Measurements from ENCODE around the gene ATXN1. TPM values are rescaled to one million over a fixed set of nuclear protein-coding genes. Genes with fewer than 3 reads are reported as not detected.

Gene ATXN1
- total and polyA plus RNA-seq, 2 experiments from 2014 or later = 4.8 to 9.1 TPM

GRCh38 chr6:16311763-16312162, 449.5 kb downstream of the ATXN1 start:
- ATAC-seq = no peak
- H3K27ac ChIP-seq (ENCODE audit: low read depth) = no peak overlapping the region
- H3K27ac Mint-ChIP-seq = no peak overlapping the region

GRCh38 chr6:16306334-16306733, 454.9 kb downstream of the ATXN1 start:
- Histone ChIP-seq H3F3A (replicated peaks; ENCODE audit: low read depth) (no peaks in the 10 kb centered on the region), H3K27me3 (ENCODE audit: insufficient read depth) (no peaks in the 10 kb centered on the region), H3K27ac (ENCODE audit: low read depth) (no peak overlapping the region; the same call in 1 of the 2 replicates), H3K9me2 (ENCODE audit: insufficient read depth) (no peaks in the 10 kb centered on the region), H4K20me1 (replicated peaks; ENCODE audit: insufficient read depth) (no peaks in the 10 kb centered on the region), H2AFZ (peak overlapping the region; percentile 84; the same call in 1 of the 2 replicates), H3K36me3 (ENCODE audit: insufficient read depth) (no peaks in the 10 kb centered on the region), H3K4me2 (0 out of 2 replicates have a peak overlapping the region, but pooled peaks have one; percentile 19), H3K79me2 (replicated peaks; ENCODE audit: insufficient read depth) (no peaks in the 10 kb centered on the region), H3K4me3 (no peak overlapping the region), H3K4me1 (ENCODE audit: insufficient read depth) (peaks cover 33% of the 10 kb centered on the region)
- peak; percentile 28 for DNase-seq (ENCODE audit: low spot score)
- Mint-ChIP-seq H3K9me3 (no peaks in the 10 kb centered on the region), H3K27me3 (ENCODE audit: insufficient read depth, low read depth, poor library complexity) (peaks cover 23% of the 10 kb centered on the region), H3K27ac (no peak overlapping the region), H3K36me3 (ENCODE audit: low read depth) (no peaks in the 10 kb centered on the region), H3K4me3 (peak overlapping the region; percentile 55; the same call in 2 of the 3 replicates), H3K4me1 (peaks cover 49% of the 10 kb centered on the region)
- no peak for TF ChIP-seq NANOG (IDR thresholded peaks at IDR 0.05; ENCODE audit: borderline replicate concordance)
- TF ChIP-seq ETS1 (IDR thresholded peaks at IDR 0.05) = no peak
- TF ChIP-seq CREB1 (CRISPR knock-in tag; IDR thresholded peaks at IDR 0.05; ENCODE audit: low read depth) = no peak
- ATAC-seq = peak; percentile 38

More at GRCh38 chr6:16311763-16312162, 449.5 kb downstream of the ATXN1 start:
- Histone ChIP-seq H3K4me2 (no peak overlapping the region), H4K20me1 (replicated peaks; ENCODE audit: insufficient read depth) (no peaks in the 10 kb centered on the region), H3K4me3 (no peak overlapping the region), H2AFZ (no peak overlapping the region), H3K27me3 (ENCODE audit: insufficient read depth) (no peaks in the 10 kb centered on the region), H3K79me2 (replicated peaks; ENCODE audit: insufficient read depth) (no peaks in the 10 kb centered on the region), H3K36me3 (ENCODE audit: insufficient read depth) (no peaks in the 10 kb centered on the region), H3K9me2 (ENCODE audit: insufficient read depth) (no peaks in the 10 kb centered on the region), H3F3A (replicated peaks; ENCODE audit: low read depth) (no peaks in the 10 kb centered on the region), H3K4me1 (ENCODE audit: insufficient read depth) (0 out of 2 replicates have a peak, but pooled peaks cover 1% of the 10 kb centered on the region)
- Mint-ChIP-seq H3K9me3 (no peaks in the 10 kb centered on the region), H3K36me3 (ENCODE audit: low read depth) (no peaks in the 10 kb centered on the region), H3K4me3 (no peak overlapping the region), H3K27me3 (ENCODE audit: insufficient read depth, low read depth, poor library complexity) (peaks cover 3% of the 10 kb centered on the region), H3K4me1 (peaks cover 3% of the 10 kb centered on the region; the same call in 2 of the 3 replicates)
- no peak for TF ChIP-seq ETS1 (IDR thresholded peaks at IDR 0.05)
- TF ChIP-seq JUNB (IDR thresholded peaks at IDR 0.05; ENCODE audit: unreplicated experiment) = no peak
- no peak for DNase-seq (ENCODE audit: low spot score)

DNA sequence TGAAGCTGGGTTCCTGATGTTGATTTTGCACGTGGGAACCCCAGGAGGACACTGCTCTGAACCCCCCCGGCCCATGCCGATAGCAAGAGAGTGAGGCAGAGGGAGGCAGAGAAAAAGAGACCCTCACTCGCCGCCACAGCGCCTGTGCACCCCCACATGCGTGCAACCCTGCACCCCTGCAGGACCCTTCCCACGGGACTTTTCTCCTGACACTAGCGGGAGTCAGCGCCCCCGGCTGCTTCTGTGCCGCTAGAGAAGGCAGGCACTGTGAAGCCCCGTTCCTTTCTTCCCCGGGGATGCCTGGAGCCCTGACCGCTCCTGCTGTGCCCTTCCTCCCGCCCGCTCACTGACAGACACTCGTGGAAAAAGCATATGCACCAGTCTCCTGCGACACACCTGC, 455.5 kb downstream of the ATXN1 start:
- no peaks in the 10 kb centered on the region for H3K9me3 Mint-ChIP-seq
- H3K4me1 ChIP-seq (ENCODE audit: insufficient read depth) = peaks cover 33% of the 10 kb centered on the region
- H3K4me3 ChIP-seq = no peak overlapping the region
- H3K27ac Mint-ChIP-seq = no peak overlapping the region
- H3F3A ChIP-seq (replicated peaks; ENCODE audit: low read depth) = no peaks in the 10 kb centered on the region
- DNase-seq (ENCODE audit: low spot score) (no peak), ATAC-seq (peak; percentile 55)
- no peaks in the 10 kb centered on the region for H3K36me3 ChIP-seq (ENCODE audit: insufficient read depth)
- 0 out of 2 replicates have a peak overlapping the region, but pooled peaks have one; percentile 19 for H3K4me2 ChIP-seq
- peaks cover 49% of the 10 kb centered on the region for H3K4me1 Mint-ChIP-seq
- no peak overlapping the region; the same call in 1 of the 2 replicates for H3K27ac ChIP-seq (ENCODE audit: low read depth)
- H2AFZ ChIP-seq = peak overlapping the region; percentile 84; the same call in 1 of the 2 replicates
- no peaks in the 10 kb centered on the region for H3K9me2 ChIP-seq (ENCODE audit: insufficient read depth)
- no peaks in the 10 kb centered on the region for H3K79me2 ChIP-seq (replicated peaks; ENCODE audit: insufficient read depth)
- H4K20me1 ChIP-seq (replicated peaks; ENCODE audit: insufficient read depth) = no peaks in the 10 kb centered on the region
- no peaks in the 10 kb centered on the region for H3K36me3 Mint-ChIP-seq (ENCODE audit: low read depth)
- H3K27me3 ChIP-seq (ENCODE audit: insufficient read depth) = no peaks in the 10 kb centered on the region
- H3K27me3 Mint-ChIP-seq (ENCODE audit: insufficient read depth, low read depth, poor library complexity) = peaks cover 23% of the 10 kb centered on the region
- H3K4me3 Mint-ChIP-seq = peak overlapping the region; percentile 55; the same call in 2 of the 3 replicates
- TF ChIP-seq CTCF (conservative IDR thresholded peaks at IDR 0.05; ENCODE audit: low read depth in 2 of 2) (no peak), EZH2 (IDR thresholded peaks at IDR 0.05; ENCODE audit: low read depth, unreplicated experiment) (no peak), JUNB (IDR thresholded peaks at IDR 0.05; ENCODE audit: unreplicated experiment) (no peak), EZH2phosphoT487 (IDR thresholded peaks at IDR 0.05; ENCODE audit: unreplicated experiment) (no peak), POLR2AphosphoS5 (IDR thresholded peaks at IDR 0.05; ENCODE audit: low read depth) (no peak), ZNF331 (CRISPR knock-in tag; IDR thresholded peaks at IDR 0.05; ENCODE audit: low read depth) (no peak), REST (IDR thresholded peaks at IDR 0.05; ENCODE audit: unreplicated experiment) (no peak), ETS1 (IDR thresholded peaks at IDR 0.05) (no peak)

Measured in GM23338 (cell line).